Measurements from ENCODE around the gene SMAP1.

Gene SMAP1

DNA sequence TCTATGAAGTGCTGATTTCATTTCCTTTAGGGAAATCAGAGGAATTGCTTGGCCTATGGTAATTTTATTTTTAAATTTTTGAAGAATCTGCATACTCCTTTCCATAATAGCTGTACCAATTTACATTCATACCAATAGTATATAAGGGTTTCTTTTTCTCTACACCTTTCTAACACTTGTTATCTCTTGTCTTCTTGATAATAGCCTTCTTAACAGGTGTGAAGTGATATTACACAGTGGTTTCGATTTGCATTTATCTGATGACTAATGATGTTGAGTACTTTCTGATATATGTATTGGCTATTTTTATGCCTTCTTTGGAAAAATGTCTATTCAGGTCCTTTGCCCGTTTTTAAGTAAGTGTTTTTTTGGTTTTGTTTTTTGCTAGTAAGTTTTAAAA is 40.8 kb downstream of the SMAP1 start:
- H3K27ac ChIP-seq (ENCODE audit: poor library complexity, severe bottlenecking), result no peak overlapping the region
- TF ChIP-seq, protein P1, sequence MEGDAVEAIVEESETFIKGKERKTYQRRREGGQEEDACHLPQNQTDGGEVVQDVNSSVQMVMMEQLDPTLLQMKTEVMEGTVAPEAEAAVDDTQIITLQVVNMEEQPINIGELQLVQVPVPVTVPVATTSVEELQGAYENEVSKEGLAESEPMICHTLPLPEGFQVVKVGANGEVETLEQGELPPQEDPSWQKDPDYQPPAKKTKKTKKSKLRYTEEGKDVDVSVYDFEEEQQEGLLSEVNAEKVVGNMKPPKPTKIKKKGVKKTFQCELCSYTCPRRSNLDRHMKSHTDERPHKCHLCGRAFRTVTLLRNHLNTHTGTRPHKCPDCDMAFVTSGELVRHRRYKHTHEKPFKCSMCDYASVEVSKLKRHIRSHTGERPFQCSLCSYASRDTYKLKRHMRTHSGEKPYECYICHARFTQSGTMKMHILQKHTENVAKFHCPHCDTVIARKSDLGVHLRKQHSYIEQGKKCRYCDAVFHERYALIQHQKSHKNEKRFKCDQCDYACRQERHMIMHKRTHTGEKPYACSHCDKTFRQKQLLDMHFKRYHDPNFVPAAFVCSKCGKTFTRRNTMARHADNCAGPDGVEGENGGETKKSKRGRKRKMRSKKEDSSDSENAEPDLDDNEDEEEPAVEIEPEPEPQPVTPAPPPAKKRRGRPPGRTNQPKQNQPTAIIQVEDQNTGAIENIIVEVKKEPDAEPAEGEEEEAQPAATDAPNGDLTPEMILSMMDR (IDR thresholded peaks at IDR 0.05; ENCODE audit: poor library complexity, severe bottlenecking), result no peak
- no peak for DNase-seq (ENCODE audit: low spot score)
- peaks cover 6% of the 10 kb centered on the region for H3K4me1 ChIP-seq (ENCODE audit: insufficient read depth, poor library complexity, severe bottlenecking)
- no peaks in the 10 kb centered on the region for H3K9me3 ChIP-seq (ENCODE audit: severe bottlenecking)
- no peak overlapping the region for H3K4me3 ChIP-seq (ENCODE audit: severe bottlenecking)
- ATAC-seq (ENCODE audit: low read depth), result no peak
- no peaks in the 10 kb centered on the region for H3K27me3 ChIP-seq (ENCODE audit: insufficient read depth, poor library complexity, severe bottlenecking)
- no peaks in the 10 kb centered on the region for H3K36me3 ChIP-seq (ENCODE audit: low read depth)

DNA sequence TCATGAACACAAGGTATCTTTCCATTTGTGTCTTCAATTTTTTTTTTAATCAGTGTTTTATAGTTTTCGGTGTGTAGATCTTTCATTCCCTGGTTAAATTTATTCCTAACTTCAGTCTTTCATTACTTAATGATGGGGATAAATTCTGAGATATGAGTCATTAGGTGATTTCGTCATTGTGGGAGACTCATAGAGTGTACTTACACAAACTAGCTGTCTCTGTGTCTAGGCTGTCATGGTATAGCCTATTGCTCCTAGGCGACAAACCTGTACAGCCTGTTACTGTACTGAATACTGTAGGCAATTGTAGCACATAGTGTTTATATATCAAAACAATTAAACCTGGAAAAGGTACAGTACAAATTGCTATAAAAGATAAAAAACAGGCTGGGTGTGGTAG is 42.1 kb downstream of the SMAP1 start:
- Histone ChIP-seq H3K9me3 (ENCODE audit: severe bottlenecking) (peaks cover 7% of the 10 kb centered on the region), H3K4me3 (ENCODE audit: severe bottlenecking) (no peak overlapping the region), H3K27me3 (ENCODE audit: insufficient read depth, poor library complexity, severe bottlenecking) (no peaks in the 10 kb centered on the region), H3K36me3 (ENCODE audit: low read depth) (no peaks in the 10 kb centered on the region), H3K27ac (ENCODE audit: poor library complexity, severe bottlenecking) (no peak overlapping the region), H3K4me1 (ENCODE audit: insufficient read depth, poor library complexity, severe bottlenecking) (peaks cover 6% of the 10 kb centered on the region)
- peak; percentile 96 for ATAC-seq (ENCODE audit: low read depth)
- TF ChIP-seq, protein P1 (IDR thresholded peaks at IDR 0.05; ENCODE audit: poor library complexity, severe bottlenecking), result no peak
- no peak for DNase-seq (ENCODE audit: low spot score)

DNA sequence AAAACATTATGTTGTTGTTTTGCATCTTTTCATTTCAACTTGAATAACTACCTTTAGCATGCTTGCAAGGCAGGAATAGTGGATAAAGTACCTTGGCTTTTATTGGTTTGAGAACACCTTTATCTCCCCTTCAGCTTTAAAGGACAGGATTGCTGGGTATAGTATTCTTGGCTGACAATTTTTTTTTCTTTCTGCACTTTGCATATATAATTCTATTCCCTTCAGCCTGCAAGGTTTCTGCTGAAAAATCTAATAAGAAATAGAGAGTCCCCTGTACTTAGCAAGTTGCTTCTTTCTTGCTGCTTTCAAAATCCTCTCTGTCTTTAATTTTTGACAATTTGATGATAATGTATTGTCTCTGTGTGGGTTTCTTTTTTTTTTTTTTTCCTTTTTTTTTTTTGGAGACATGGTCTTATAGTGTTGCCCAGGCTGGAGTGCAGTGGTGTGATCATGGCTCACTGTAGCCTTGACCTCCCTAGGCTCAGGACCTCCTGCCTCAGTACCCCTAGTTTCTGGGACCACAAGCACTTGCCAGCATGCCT is 47.1 kb downstream of the SMAP1 start:
- Histone ChIP-seq H3K9me3 (ENCODE audit: severe bottlenecking) (peaks cover 7% of the 10 kb centered on the region), H3K4me1 (ENCODE audit: insufficient read depth, poor library complexity, severe bottlenecking) (peaks cover 4% of the 10 kb centered on the region), H3K27ac (ENCODE audit: poor library complexity, severe bottlenecking) (no peak overlapping the region), H3K36me3 (ENCODE audit: low read depth) (no peaks in the 10 kb centered on the region), H3K4me3 (ENCODE audit: severe bottlenecking) (no peak overlapping the region), H3K27me3 (ENCODE audit: insufficient read depth, poor library complexity, severe bottlenecking) (no peaks in the 10 kb centered on the region)
- TF ChIP-seq, protein P1 (IDR thresholded peaks at IDR 0.05; ENCODE audit: poor library complexity, severe bottlenecking), result no peak
- no peak for DNase-seq (ENCODE audit: low spot score)
- no peak for ATAC-seq (ENCODE audit: low read depth)

DNA sequence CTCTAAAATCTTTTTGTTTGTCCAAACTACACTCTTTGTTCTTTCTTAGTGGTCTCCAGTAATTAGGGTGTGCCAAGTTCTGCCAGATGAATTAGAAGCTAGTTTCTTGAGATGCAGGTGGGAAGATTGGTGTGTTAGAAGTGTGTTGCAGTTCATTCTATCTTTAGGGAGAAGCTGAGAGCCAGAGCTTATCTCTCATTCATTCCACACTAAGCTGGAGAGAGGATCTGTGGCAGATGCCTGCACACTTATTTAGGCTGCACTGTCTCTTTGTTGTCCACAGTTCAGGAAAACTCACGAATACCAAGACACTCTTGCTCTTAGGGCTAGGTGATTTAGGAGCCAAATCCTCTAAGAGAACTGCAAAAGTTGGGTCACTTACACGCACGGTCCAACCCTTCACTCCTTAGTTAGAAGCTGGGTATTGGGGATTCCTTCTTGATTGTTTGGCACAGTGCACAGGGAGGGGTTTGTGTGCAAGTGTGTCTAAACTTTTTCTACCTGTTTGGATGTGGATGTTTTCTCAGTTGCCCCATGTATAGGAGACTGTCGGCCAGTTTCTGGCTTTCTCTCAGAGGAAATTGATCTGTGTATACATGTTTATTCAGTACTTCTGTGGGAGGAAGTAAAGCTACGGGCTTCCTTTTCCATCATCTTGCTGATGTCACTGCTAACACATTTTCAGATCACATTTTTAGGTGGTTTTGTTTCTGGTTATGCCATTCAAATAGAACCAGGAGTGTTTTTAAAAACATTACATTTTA is 49.5 kb downstream of the SMAP1 start:
- no peak for DNase-seq (ENCODE audit: low spot score)
- H3K27me3 ChIP-seq (ENCODE audit: insufficient read depth, poor library complexity, severe bottlenecking), result no peaks in the 10 kb centered on the region
- H3K27ac ChIP-seq (ENCODE audit: poor library complexity, severe bottlenecking), result no peak overlapping the region
- peaks cover 7% of the 10 kb centered on the region for H3K9me3 ChIP-seq (ENCODE audit: severe bottlenecking)
- H3K36me3 ChIP-seq (ENCODE audit: low read depth), result no peaks in the 10 kb centered on the region
- H3K4me1 ChIP-seq (ENCODE audit: insufficient read depth, poor library complexity, severe bottlenecking), result no peaks in the 10 kb centered on the region
- no peak overlapping the region for H3K4me3 ChIP-seq (ENCODE audit: severe bottlenecking)
- no peak for ATAC-seq (ENCODE audit: low read depth)
- TF ChIP-seq, protein P1 (IDR thresholded peaks at IDR 0.05; ENCODE audit: poor library complexity, severe bottlenecking), result no peak

DNA sequence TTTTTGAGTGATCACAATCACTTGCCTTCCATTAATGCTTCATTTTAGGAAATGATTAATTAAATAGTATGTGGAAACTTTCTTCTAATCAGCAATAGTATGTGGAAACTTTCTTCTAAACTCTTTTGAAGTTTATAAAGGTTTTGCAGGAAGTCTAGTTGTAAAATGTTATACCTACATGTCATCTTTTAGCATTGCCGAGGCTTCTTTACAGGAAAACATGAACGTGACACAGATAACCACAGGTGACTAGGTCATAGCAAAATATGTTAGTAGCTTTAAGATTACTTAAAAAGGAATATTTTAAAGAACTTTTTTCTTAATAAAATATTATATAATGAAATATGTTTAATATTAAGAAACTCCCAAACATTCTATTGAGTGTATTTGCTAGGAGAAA is 56.8 kb downstream of the SMAP1 start:
- DNase-seq (ENCODE audit: low spot score) (no peak), ATAC-seq (ENCODE audit: low read depth) (no peak)
- H3K9me3 ChIP-seq (ENCODE audit: severe bottlenecking), result no peaks in the 10 kb centered on the region
- TF ChIP-seq, protein P1 (IDR thresholded peaks at IDR 0.05; ENCODE audit: poor library complexity, severe bottlenecking), result no peak
- H3K4me3 ChIP-seq (ENCODE audit: severe bottlenecking), result no peak overlapping the region
- no peaks in the 10 kb centered on the region for H3K27me3 ChIP-seq (ENCODE audit: insufficient read depth, poor library complexity, severe bottlenecking)
- H3K36me3 ChIP-seq (ENCODE audit: low read depth), result no peaks in the 10 kb centered on the region
- no peaks in the 10 kb centered on the region for H3K4me1 ChIP-seq (ENCODE audit: insufficient read depth, poor library complexity, severe bottlenecking)
- no peak overlapping the region for H3K27ac ChIP-seq (ENCODE audit: poor library complexity, severe bottlenecking)
